ENCODE data around the gene FRMD3. TPM values are rescaled to one million over a fixed set of nuclear protein-coding genes. Genes with fewer than 3 reads are reported as not detected.
"Not testable (repeated sequence)": the region's sequence is repeated elsewhere in the genome, so short reads cannot be mapped to it uniquely, and the experiment has no call there.

FRMD3 gene
- total RNA-seq, 1 donor from 2014 or later, result 10.1 TPM

GRCh38 chr9:83387401-83388185, 150.6 kb downstream of the FRMD3 start:
- DNase-seq, result no peak

GRCh38 chr9:83385317-83385716, 152.9 kb downstream of the FRMD3 start:
- DNase-seq, result peak; percentile 82

- no peak for DNase-seq
Measured at GRCh38 chr9:83384214-83384613, 154.0 kb downstream of the FRMD3 start.

- DNase-seq, result no peak
Measured at GRCh38 chr9:83383034-83383433, 155.2 kb downstream of the FRMD3 start.

GRCh38 chr9:83382421-83382820, 155.8 kb downstream of the FRMD3 start:
- DNase-seq, result no peak

GRCh38 chr9:83379045-83379444, 159.2 kb downstream of the FRMD3 start:
- no peak for DNase-seq

GRCh38 chr9:83372957-83373356, 165.2 kb downstream of the FRMD3 start:
- peak; percentile 80 for DNase-seq

- peak; percentile 42 for DNase-seq
Measured at GRCh38 chr9:83367326-83367725, 170.9 kb downstream of the FRMD3 start.

GRCh38 chr9:83362341-83362995, 175.7 kb downstream of the FRMD3 start:
- DNase-seq, result no peak

GRCh38 chr9:83359039-83359438, 179.2 kb downstream of the FRMD3 start:
- DNase-seq, result no peak

- not testable (repeated sequence) for DNase-seq
Measured at GRCh38 chr9:83358493-83358892, 179.7 kb downstream of the FRMD3 start.

GRCh38 chr9:83355729-83356151, 182.5 kb downstream of the FRMD3 start:
- DNase-seq, result peak; percentile 91

- peak; percentile 83 for DNase-seq
Measured at GRCh38 chr9:83355024-83355444, 183.2 kb downstream of the FRMD3 start.

- DNase-seq, result no peak
Measured at GRCh38 chr9:83349031-83349430, 189.2 kb downstream of the FRMD3 start.

- DNase-seq, result no peak
Measured at GRCh38 chr9:83346655-83347420, 191.4 kb downstream of the FRMD3 start.

GRCh38 chr9:83343366-83343999, 194.7 kb downstream of the FRMD3 start:
- no peak for DNase-seq

- no peak for DNase-seq
Measured at GRCh38 chr9:83342731-83343130, 195.5 kb downstream of the FRMD3 start.

- DNase-seq, result no peak
Measured at GRCh38 chr9:83342006-83342405, 196.2 kb downstream of the FRMD3 start.

- no peak for DNase-seq
Measured at GRCh38 chr9:83340451-83340850, 197.8 kb downstream of the FRMD3 start.

- no peak for DNase-seq
Measured at GRCh38 chr9:83339435-83339834, 198.8 kb downstream of the FRMD3 start.

- no peak for DNase-seq
Measured at GRCh38 chr9:83336706-83337105, 201.5 kb downstream of the FRMD3 start.

GRCh38 chr9:83334320-83334719, 203.9 kb downstream of the FRMD3 start:
- DNase-seq, result peak; percentile 78
